Measurements from ENCODE around the gene SCAF4. TPM values are rescaled to one million over a fixed set of nuclear protein-coding genes. Genes with fewer than 3 reads are reported as not detected.

Gene SCAF4
- total RNA-seq, 1 donor from 2014 or later: 31.9 TPM

DNA sequence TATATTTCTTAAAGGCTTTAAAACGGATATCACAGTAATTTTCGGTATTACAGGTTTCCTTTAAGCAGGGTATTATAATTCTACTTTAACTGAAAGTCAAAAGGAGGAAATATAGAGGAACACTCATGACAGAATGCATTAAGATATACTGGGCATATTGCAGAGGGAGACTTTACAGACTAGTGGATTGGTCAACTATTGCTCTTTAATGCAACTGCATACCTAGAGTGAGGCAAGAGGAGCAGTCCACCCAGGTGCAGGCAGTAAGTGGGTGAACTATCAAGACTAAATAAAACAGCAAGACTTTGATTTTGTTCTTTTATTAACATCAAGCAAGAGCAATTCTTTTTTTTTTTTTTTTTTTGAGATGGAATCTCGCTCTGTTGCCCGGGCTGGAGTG is 10.5 kb downstream of the SCAF4 start:
- H3F3A ChIP-seq (ENCODE audit: low read depth): peaks cover 13% of the 10 kb centered on the region
- H3K9me3 ChIP-seq (ENCODE audit: low read depth): no peaks in the 10 kb centered on the region
- no peak overlapping the region for H2AFZ ChIP-seq (replicated peaks)
- TF ChIP-seq, protein P1, sequence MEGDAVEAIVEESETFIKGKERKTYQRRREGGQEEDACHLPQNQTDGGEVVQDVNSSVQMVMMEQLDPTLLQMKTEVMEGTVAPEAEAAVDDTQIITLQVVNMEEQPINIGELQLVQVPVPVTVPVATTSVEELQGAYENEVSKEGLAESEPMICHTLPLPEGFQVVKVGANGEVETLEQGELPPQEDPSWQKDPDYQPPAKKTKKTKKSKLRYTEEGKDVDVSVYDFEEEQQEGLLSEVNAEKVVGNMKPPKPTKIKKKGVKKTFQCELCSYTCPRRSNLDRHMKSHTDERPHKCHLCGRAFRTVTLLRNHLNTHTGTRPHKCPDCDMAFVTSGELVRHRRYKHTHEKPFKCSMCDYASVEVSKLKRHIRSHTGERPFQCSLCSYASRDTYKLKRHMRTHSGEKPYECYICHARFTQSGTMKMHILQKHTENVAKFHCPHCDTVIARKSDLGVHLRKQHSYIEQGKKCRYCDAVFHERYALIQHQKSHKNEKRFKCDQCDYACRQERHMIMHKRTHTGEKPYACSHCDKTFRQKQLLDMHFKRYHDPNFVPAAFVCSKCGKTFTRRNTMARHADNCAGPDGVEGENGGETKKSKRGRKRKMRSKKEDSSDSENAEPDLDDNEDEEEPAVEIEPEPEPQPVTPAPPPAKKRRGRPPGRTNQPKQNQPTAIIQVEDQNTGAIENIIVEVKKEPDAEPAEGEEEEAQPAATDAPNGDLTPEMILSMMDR (IDR thresholded peaks at IDR 0.05): no peak
- TF ChIP-seq EZH2phosphoT487 (IDR thresholded peaks at IDR 0.05): no peak
- no peak for TF ChIP-seq EZH2 (IDR thresholded peaks at IDR 0.05)
- H3K27ac Mint-ChIP-seq: no peak overlapping the region
- H4K20me1 ChIP-seq (ENCODE audit: low read depth): peaks cover 98% of the 10 kb centered on the region
- H3K79me2 ChIP-seq (ENCODE audit: low read depth): peaks cover 100% of the 10 kb centered on the region
- H3K36me3 Mint-ChIP-seq: peaks cover 56% of the 10 kb centered on the region
- H3K36me3 ChIP-seq: peaks cover 5% of the 10 kb centered on the region
- no peak overlapping the region for H3K4me2 ChIP-seq
- no peaks in the 10 kb centered on the region for H3K27me3 ChIP-seq
- H3K4me1 Mint-ChIP-seq: no peaks in the 10 kb centered on the region
- no peak overlapping the region for H3K4me3 Mint-ChIP-seq
- DNase-seq (ENCODE audit: low spot score): no peak
- peaks cover 4% of the 10 kb centered on the region for H3K27me3 Mint-ChIP-seq (ENCODE audit: insufficient read depth, low read depth)
- H3K9me3 Mint-ChIP-seq: peaks cover 41% of the 10 kb centered on the region
- peaks cover 13% of the 10 kb centered on the region for H3K4me1 ChIP-seq
- H3K9ac ChIP-seq: no peak overlapping the region
- no peak overlapping the region for H3K27ac ChIP-seq
- H3K4me3 ChIP-seq: no peak overlapping the region

DNA sequence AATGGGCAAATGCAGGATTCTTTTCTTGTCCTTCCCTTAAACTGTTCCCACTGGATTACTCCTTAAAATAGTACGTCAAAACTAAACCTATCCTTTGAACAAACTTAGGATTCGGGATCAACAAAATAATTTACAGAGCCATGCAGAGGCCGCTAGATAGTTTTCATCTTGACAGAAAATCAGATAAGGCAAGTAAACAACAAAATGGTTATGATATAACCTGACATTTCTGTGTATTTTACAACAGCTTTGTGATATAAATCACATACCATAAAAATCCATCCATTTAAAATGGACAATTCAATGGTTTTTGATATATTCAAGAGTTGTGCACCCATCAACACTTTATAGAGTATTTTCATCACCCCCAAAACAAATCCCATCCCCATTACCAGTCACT is 11.2 kb downstream of the SCAF4 start:
- no peak for DNase-seq (ENCODE audit: low spot score)
- Histone ChIP-seq H3K4me2 (no peak overlapping the region), H3K79me2 (ENCODE audit: low read depth) (peaks cover 100% of the 10 kb centered on the region), H3K27me3 (no peaks in the 10 kb centered on the region), H3K27ac (no peak overlapping the region), H3K4me1 (peaks cover 19% of the 10 kb centered on the region), H3F3A (ENCODE audit: low read depth) (peaks cover 19% of the 10 kb centered on the region), H2AFZ (replicated peaks) (no peak overlapping the region), H3K9me3 (ENCODE audit: low read depth) (no peaks in the 10 kb centered on the region), H3K4me3 (no peak overlapping the region), H3K9ac (no peak overlapping the region), H3K36me3 (peaks cover 4% of the 10 kb centered on the region), H4K20me1 (ENCODE audit: low read depth) (peaks cover 99% of the 10 kb centered on the region)
- Mint-ChIP-seq H3K36me3 (peaks cover 59% of the 10 kb centered on the region), H3K27ac (no peak overlapping the region), H3K4me1 (no peaks in the 10 kb centered on the region), H3K4me3 (no peak overlapping the region), H3K27me3 (ENCODE audit: insufficient read depth, low read depth) (peaks cover 4% of the 10 kb centered on the region), H3K9me3 (peaks cover 41% of the 10 kb centered on the region)
- TF ChIP-seq EZH2 (IDR thresholded peaks at IDR 0.05): no peak
- TF ChIP-seq, protein P1 (IDR thresholded peaks at IDR 0.05): no peak
- no peak for TF ChIP-seq EZH2phosphoT487 (IDR thresholded peaks at IDR 0.05)

DNA sequence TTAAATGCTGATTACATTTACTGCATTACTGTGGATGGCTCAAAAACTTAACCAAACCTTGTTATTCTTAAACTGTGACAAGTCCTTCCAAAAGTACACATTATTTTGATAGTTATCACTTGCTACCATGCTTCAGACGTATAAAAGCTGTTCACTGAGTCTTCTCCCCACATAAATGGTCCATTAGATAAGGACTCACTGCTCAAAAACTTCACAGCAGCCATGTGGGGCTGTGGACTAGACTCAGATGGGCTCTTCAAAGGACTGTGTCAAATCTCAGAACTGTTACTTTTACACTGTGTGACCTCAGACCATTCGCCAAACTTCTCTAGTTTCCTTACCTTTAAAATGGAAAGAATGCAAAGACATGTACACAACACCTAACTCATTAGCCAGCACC is 11.6 kb downstream of the SCAF4 start:
- peaks cover 21% of the 10 kb centered on the region for H3F3A ChIP-seq (ENCODE audit: low read depth)
- H3K4me3 ChIP-seq: no peak overlapping the region
- no peak overlapping the region for H3K27ac Mint-ChIP-seq
- no peak overlapping the region for H3K9ac ChIP-seq
- TF ChIP-seq EZH2 (IDR thresholded peaks at IDR 0.05): no peak
- no peak for TF ChIP-seq EZH2phosphoT487 (IDR thresholded peaks at IDR 0.05)
- TF ChIP-seq, protein P1 (IDR thresholded peaks at IDR 0.05): no peak
- no peak for DNase-seq (ENCODE audit: low spot score)
- H3K36me3 ChIP-seq: peaks cover 4% of the 10 kb centered on the region
- H3K27me3 Mint-ChIP-seq (ENCODE audit: insufficient read depth, low read depth): peaks cover 4% of the 10 kb centered on the region
- H3K9me3 Mint-ChIP-seq: peaks cover 38% of the 10 kb centered on the region
- no peak overlapping the region for H3K4me2 ChIP-seq
- no peaks in the 10 kb centered on the region for H3K4me1 Mint-ChIP-seq
- peaks cover 99% of the 10 kb centered on the region for H4K20me1 ChIP-seq (ENCODE audit: low read depth)
- no peak overlapping the region for H2AFZ ChIP-seq (replicated peaks)
- peaks cover 21% of the 10 kb centered on the region for H3K4me1 ChIP-seq
- H3K27me3 ChIP-seq: no peaks in the 10 kb centered on the region
- H3K79me2 ChIP-seq (ENCODE audit: low read depth): peaks cover 100% of the 10 kb centered on the region
- H3K36me3 Mint-ChIP-seq: peaks cover 56% of the 10 kb centered on the region
- no peak overlapping the region for H3K4me3 Mint-ChIP-seq
- H3K27ac ChIP-seq: no peak overlapping the region
- no peaks in the 10 kb centered on the region for H3K9me3 ChIP-seq (ENCODE audit: low read depth)
